CD14-positive monocyte (primary cell): ENCODE measurements around the gene FTMT. TPM values are rescaled to one million over a fixed set of nuclear protein-coding genes. Genes with fewer than 3 reads are reported as not detected.

ENCODE experiments used
- DNase-seq, 3 donors: peaks; one replicate each; pipeline ENCODE4 v3.0.0-alpha.2; 2011 to 2022
- H2AFZ ChIP-seq: 2 replicates; pipeline ENCODE4 v1.6.0; 2012; ENCODE audit warnings: mild to moderate bottlenecking, low read depth, low read length, inconsistent platforms; ENCODE audit not compliant: insufficient read depth, poor library complexity, severe bottlenecking
- H3K27ac ChIP-seq, 2 donors: 1 replicate in 1 of 2; 2 replicates in 1 of 2; pipeline ENCODE4 v1.5.1; 2012 to 2013; ENCODE audit warnings: low read length in 2 of 2, control low read depth in 1 of 2, inconsistent platforms in 1 of 2, low read depth in 1 of 2, mild to moderate bottlenecking in 1 of 2
- H3K27me3 ChIP-seq, 2 donors: one replicate each; pipeline versions ENCODE4 v1.6.0 to v1.6.1; 2011 to 2013; ENCODE audit warnings: low read length in 2 of 2; ENCODE audit not compliant: control insufficient read depth in 2 of 2, insufficient read depth in 2 of 2
- H3K36me3 ChIP-seq, 2 donors: replicated peaks in 1 of 2; 1 replicate in 1 of 2; 2 replicates in 1 of 2; pipeline versions ENCODE4 v1.5.1 to v1.6.1; 2012 to 2013; ENCODE audit warnings: low read length in 2 of 2, control low read depth in 1 of 2, inconsistent platforms in 1 of 2, mild to moderate bottlenecking in 1 of 2; ENCODE audit not compliant: insufficient read depth in 2 of 2, control insufficient read depth in 1 of 2
- H3K4me1 ChIP-seq, 2 donors: 1 replicate in 1 of 2; 2 replicates in 1 of 2; pipeline versions ENCODE4 v1.5.1 to v1.6.1; 2012 to 2013; ENCODE audit warnings: low read length in 2 of 2, control low read depth in 1 of 2, inconsistent platforms in 1 of 2, mild to moderate bottlenecking in 1 of 2, moderate library complexity in 1 of 2; ENCODE audit not compliant: insufficient read depth in 2 of 2, control insufficient read depth in 1 of 2
- H3K4me2 ChIP-seq: replicated peaks from 2 replicates; pipeline ENCODE3; 2012; ENCODE audit warnings: low read length, moderate library complexity, mild to moderate bottlenecking; ENCODE audit not compliant: poor library complexity, severe bottlenecking; ENCODE audit errors: extremely low read depth
- H3K4me3 ChIP-seq, 3 experiments: fragments of 200-600 bp in 1 of 3; sonication (generic) in 1 of 3; replicated peaks in 1 of 3; 1 replicate in 2 of 3; 2 replicates in 1 of 3; pipeline ENCODE4 v1.5.1; 2011 to 2013; ENCODE audit warnings: low read length in 3 of 3, mild to moderate bottlenecking in 3 of 3, control low read depth in 2 of 3, low read depth in 2 of 3, inconsistent platforms in 1 of 3, moderate library complexity in 1 of 3
- H3K79me2 ChIP-seq: 2 replicates; pipeline ENCODE4 v1.6.0; 2012; ENCODE audit warnings: mild to moderate bottlenecking, control low read depth, inconsistent platforms, low read length, moderate library complexity; ENCODE audit not compliant: insufficient read depth
- H3K9ac ChIP-seq: 2 replicates; pipeline ENCODE4 v1.6.0; 2017; ENCODE audit warnings: low read length, mild to moderate bottlenecking; ENCODE audit not compliant: insufficient read depth, poor library complexity, severe bottlenecking
- H3K9me3 ChIP-seq, 2 donors: replicated peaks in 1 of 2; 1 replicate in 1 of 2; 2 replicates in 1 of 2; pipeline versions ENCODE4 v1.5.1 to v1.6.1; 2012 to 2013; ENCODE audit warnings: low read length in 2 of 2, control low read depth in 1 of 2; ENCODE audit not compliant: control insufficient read depth in 1 of 2, insufficient read depth in 1 of 2
- H4K20me1 ChIP-seq: 2 replicates; pipeline ENCODE4 v1.6.0; 2012; ENCODE audit warnings: mild to moderate bottlenecking, low read length, control low read depth, moderate library complexity; ENCODE audit not compliant: insufficient read depth
- H3K27ac Mint-ChIP-seq, 7 donors: one replicate each; pipeline ENCODE4 v1.8.0; 2020; ENCODE audit warnings: mild to moderate bottlenecking in 7 of 7, mixed read lengths in 7 of 7, moderate library complexity in 6 of 7, inconsistent platforms in 2 of 7
- H3K27me3 Mint-ChIP-seq, 3 donors: one replicate each; pipeline ENCODE4 v1.8.0; 2021 to 2022; ENCODE audit warnings: low read depth in 3 of 3, mild to moderate bottlenecking in 3 of 3, mixed read lengths in 3 of 3, moderate library complexity in 3 of 3, inconsistent platforms in 1 of 3
- H3K36me3 Mint-ChIP-seq, 2 donors: one replicate each; pipeline ENCODE4 v1.8.0; 2020; ENCODE audit warnings: mixed read lengths in 2 of 2, inconsistent platforms in 1 of 2, mild to moderate bottlenecking in 1 of 2
- H3K4me1 Mint-ChIP-seq: one replicate; pipeline ENCODE4 v1.8.0; 2020; ENCODE audit warnings: mild to moderate bottlenecking, mixed read lengths
- H3K4me3 Mint-ChIP-seq, 2 donors: one replicate each; pipeline ENCODE4 v1.8.0; 2020; ENCODE audit warnings: mild to moderate bottlenecking in 2 of 2, mixed read lengths in 2 of 2, moderate library complexity in 1 of 2
- H3K9me3 Mint-ChIP-seq, 7 donors: one replicate each; pipeline ENCODE4 v1.8.0; 2020 to 2022; ENCODE audit warnings: mixed read lengths in 7 of 7, mild to moderate bottlenecking in 6 of 7, moderate library complexity in 6 of 7, inconsistent platforms in 2 of 7
- WGBS: methylation state at CpG from one replicate; pipeline ENCODE4 v1.1.5; 2013; ENCODE audit warnings: missing lambda C conversion rate; ENCODE audit not compliant: insufficient coverage; 5-methylcytosine and 5-hydroxymethylcytosine counted together
- intact Hi-C, 2 donors: fragments of 100-400 bp; cut with micrococcal nuclease; formaldehyde crosslinking; loops; one replicate each; pipeline versions ENCODE4 v1.15.0 to v1.15.1; 2023
- polyA plus RNA-seq, 3 donors: library from polyadenylated mRNA; depleted of rRNA in 1 of 3; unstranded in 2 of 3; stranded (reverse) in 1 of 3; fragments of 300-500 nt in 2 of 3; fragments of >200 nt in 1 of 3; fragmentation: Illumina TruSeq in 2 of 3; gene quantifications; 1 replicate in 2 of 3; 2 replicates in 1 of 3; pipeline ENCODE4 v1.2.3, GENCODE V29; 2012 to 2021
- TF ChIP-seq, protein P1 (sequence below): fragments of 200-600 bp; IDR thresholded peaks from one replicate; pipeline ENCODE4 v1.8.0; 2022; ENCODE audit warnings: antibody characterized with exemption, mild to moderate bottlenecking

FTMT gene
- polyA plus RNA-seq, 3 donors = not detected

DNA sequence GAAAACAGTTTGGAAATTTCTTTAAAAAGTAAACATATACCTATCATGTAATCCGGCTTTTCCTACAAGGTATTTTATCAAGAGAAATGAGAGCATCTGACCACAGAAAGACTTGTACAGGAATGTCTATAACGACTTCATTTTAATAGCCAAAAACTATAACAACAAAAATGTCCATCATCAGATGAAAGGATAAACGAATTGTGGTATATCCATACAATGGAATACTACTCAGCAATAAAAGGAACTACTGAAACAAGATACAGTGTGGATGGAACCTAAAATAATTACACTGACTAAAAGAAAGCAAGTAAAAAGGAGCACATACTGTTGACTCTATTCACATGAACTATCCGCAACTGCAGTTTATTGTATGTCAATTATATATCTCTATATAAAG lies 1.4 kb upstream of the FTMT start:
- Histone ChIP-seq H3K9ac (no peak overlapping the region), H3K4me2 (no peak overlapping the region), H3K4me3 (no peak overlapping the region), H3K27me3 (no peaks in the 10 kb centered on the region), H3K27ac (no peak overlapping the region), H3K9me3 (peaks cover 16 to 24% of the 10 kb centered on the region in 2 donors), H2AFZ (no peak overlapping the region), H3K4me1 (no peaks in the 10 kb centered on the region), H4K20me1 (no peaks in the 10 kb centered on the region), H3K79me2 (no peaks in the 10 kb centered on the region), H3K36me3 (no peaks in the 10 kb centered on the region)
- no peak for DNase-seq
- no peaks in the 10 kb centered on the region for H3K27me3 Mint-ChIP-seq
- intact Hi-C loops = no loop called here
- H3K27ac Mint-ChIP-seq = no peak overlapping the region
- no CpG with 5 or more reads among the region's 4 CpGs for whole genome bisulfite sequencing
- peaks cover 2 to 21% (median 8%) of the 10 kb centered on the region in 7 donors for H3K9me3 Mint-ChIP-seq
- no peaks in the 10 kb centered on the region for H3K4me1 Mint-ChIP-seq
- H3K4me3 Mint-ChIP-seq = no peak overlapping the region
- TF ChIP-seq, protein P1, sequence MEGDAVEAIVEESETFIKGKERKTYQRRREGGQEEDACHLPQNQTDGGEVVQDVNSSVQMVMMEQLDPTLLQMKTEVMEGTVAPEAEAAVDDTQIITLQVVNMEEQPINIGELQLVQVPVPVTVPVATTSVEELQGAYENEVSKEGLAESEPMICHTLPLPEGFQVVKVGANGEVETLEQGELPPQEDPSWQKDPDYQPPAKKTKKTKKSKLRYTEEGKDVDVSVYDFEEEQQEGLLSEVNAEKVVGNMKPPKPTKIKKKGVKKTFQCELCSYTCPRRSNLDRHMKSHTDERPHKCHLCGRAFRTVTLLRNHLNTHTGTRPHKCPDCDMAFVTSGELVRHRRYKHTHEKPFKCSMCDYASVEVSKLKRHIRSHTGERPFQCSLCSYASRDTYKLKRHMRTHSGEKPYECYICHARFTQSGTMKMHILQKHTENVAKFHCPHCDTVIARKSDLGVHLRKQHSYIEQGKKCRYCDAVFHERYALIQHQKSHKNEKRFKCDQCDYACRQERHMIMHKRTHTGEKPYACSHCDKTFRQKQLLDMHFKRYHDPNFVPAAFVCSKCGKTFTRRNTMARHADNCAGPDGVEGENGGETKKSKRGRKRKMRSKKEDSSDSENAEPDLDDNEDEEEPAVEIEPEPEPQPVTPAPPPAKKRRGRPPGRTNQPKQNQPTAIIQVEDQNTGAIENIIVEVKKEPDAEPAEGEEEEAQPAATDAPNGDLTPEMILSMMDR = no peak
- H3K36me3 Mint-ChIP-seq = no peaks in the 10 kb centered on the region

GRCh38 chr5:121853850-121854249 lies 2.2 kb downstream of the FTMT start:
- TF ChIP-seq, protein P1 = no peak
- Histone ChIP-seq H3K4me3 (no peak overlapping the region), H3K27me3 (no peaks in the 10 kb centered on the region), H3K9ac (no peak overlapping the region), H3K79me2 (no peaks in the 10 kb centered on the region), H2AFZ (no peak overlapping the region), H4K20me1 (no peaks in the 10 kb centered on the region), H3K36me3 (no peaks in the 10 kb centered on the region), H3K9me3 (peaks cover 13 to 19% of the 10 kb centered on the region in 2 donors), H3K27ac (no peak overlapping the region), H3K4me1 (no peaks in the 10 kb centered on the region), H3K4me2 (no peak overlapping the region)
- Mint-ChIP-seq H3K27ac (no peak overlapping the region), H3K4me1 (no peaks in the 10 kb centered on the region), H3K4me3 (no peak overlapping the region), H3K27me3 (no peaks in the 10 kb centered on the region), H3K9me3 (peaks cover 2 to 17% (median 8%) of the 10 kb centered on the region in 7 donors), H3K36me3 (no peaks in the 10 kb centered on the region)
- WGBS = no CpG with 5 or more reads among the region's 2 CpGs
- no peak for DNase-seq
- intact Hi-C loops = no loop called here
